GM21515 (cell line): Measurements from ENCODE around the gene TSR1.

Experiments used
- ATAC-seq: cut with Tn5 transposase; IDR thresholded peaks from one replicate; pipeline ENCODE4 v1.9.1; 2021; ENCODE audit not compliant: unreplicated experiment

Gene TSR1

GRCh38 chr17:2369551-2370210 is 33.4 kb upstream of the TSR1 start:
- ATAC-seq: no peak

GRCh38 chr17:2369039-2369438 is 32.8 kb upstream of the TSR1 start:
- no peak for ATAC-seq

DNA sequence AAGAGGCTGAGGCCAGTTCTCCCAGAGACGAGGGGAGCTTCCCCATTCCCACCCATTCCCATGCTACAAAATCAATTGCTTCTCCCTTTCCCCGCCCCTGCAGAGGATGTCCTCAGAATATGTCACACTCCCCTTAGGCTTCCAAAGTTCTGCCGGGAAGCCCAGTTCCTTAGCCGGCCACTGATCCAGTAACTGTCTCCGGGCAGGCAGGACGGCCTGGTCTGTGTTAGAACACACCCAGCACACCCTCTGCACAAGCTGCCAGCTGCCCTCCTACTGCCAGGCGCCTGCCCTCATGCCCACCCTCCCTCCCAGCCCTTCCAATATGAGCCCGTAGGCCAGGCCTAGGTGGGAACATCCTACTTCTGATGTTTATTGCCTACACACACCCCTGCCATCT is 32.1 kb upstream of the TSR1 start:
- ATAC-seq: no peak

- no peak for ATAC-seq
Measured at GRCh38 chr17:2366747-2367494, 30.7 kb upstream of the TSR1 start.

DNA sequence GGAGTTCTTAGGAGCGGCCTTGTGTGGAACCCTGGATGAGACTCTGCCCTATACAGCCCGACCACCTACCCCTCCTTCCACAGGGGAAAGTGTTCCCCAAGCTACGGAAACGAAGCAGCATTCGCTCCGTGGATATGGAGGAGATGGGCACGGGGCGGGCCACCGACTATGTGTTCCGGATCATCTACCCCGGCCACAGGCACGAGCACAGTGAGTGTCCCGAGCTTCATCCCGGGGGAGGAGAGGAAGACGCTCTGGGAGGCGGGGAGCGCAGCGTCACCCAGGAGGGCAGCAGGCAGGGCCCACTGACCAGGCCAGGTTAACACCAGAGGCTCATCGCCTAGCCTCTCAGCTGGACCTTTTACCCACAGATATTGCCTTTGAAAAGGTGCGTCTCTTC is 28.9 kb upstream of the TSR1 start:
- ATAC-seq: no peak

DNA sequence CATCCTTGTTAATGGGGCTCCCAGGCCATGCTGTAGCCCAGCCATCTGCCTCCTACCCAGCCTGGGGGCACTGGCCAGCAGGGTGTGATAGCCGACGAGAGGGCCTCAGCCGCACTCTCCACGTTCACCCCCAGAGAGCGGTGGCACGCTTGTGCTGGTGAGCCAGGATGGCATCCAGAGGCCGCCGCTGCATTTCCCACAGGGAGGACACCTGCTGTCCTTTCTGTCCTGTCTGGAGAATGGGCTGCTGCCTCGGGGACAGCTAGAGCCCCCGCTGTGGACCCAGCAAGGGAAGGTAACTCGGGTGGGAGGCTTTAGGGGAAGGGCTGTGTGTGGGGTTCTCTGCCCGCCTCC is 28.5 kb upstream of the TSR1 start:
- no peak for ATAC-seq

- ATAC-seq: no peak
Measured at GRCh38 chr17:2363851-2364762, 27.9 kb upstream of the TSR1 start.

GRCh38 chr17:2363318-2363717 is 27.1 kb upstream of the TSR1 start:
- ATAC-seq: no peak

GRCh38 chr17:2362881-2363280 is 26.6 kb upstream of the TSR1 start:
- ATAC-seq: no peak

- no peak for ATAC-seq
Measured at GRCh38 chr17:2362416-2362815, 26.2 kb upstream of the TSR1 start.

DNA sequence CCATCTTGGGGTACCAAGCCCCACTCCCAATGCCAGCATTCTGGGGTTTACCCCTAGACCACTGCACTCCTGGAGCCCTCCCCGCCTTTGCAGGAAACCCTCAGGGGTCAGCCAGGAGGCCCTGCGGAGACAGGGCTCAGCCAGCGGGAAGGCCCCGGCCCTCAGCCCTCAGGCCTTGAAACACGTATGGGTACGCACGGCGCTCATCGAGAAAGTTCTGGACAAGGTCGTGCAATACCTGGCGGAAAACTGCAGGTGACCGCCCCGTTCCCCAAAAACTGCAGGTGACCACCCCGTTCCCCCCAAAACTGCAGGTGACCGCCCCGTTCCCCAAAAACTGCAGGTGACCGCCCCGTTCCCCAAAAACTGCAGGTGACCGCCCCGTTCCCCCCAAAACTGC is 25.8 kb upstream of the TSR1 start:
- no peak for ATAC-seq

DNA sequence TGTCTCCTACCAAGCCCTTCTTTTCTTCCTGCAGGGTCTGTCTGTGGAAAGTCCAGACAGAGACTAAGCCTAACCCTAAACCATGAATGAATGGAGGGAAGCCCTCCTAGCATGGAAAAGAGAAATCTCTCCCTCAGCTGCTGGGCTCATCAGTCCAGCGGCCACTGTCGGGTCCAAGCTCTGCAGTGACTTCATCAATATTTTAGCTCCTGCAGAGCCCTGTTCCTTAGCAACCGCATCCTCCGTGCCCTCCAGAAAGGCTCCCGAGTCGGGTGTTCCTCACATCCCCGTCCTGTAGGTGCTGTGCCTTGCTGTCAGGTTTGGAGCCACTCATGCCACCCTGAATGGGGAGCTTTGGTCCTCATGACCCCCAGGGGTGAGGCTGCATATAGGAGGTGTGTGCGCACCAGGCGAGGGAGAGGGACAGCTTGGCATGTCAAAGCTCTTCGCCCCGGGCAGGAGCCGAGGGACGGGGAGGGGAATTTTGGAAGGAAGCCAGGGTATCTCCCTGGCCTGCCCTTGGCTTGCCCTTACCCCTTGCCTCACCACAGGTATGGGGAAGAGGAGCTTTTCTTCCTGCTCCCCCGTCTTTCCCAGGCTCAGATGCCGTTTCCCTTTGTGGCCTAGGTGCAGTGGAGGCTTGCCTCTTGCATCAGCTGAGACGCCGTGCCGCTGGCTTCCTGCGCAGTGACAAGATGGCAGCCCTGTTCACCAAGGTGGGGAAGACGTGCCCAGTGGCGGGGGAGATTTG is 24.9 kb upstream of the TSR1 start:
- no peak for ATAC-seq

DNA sequence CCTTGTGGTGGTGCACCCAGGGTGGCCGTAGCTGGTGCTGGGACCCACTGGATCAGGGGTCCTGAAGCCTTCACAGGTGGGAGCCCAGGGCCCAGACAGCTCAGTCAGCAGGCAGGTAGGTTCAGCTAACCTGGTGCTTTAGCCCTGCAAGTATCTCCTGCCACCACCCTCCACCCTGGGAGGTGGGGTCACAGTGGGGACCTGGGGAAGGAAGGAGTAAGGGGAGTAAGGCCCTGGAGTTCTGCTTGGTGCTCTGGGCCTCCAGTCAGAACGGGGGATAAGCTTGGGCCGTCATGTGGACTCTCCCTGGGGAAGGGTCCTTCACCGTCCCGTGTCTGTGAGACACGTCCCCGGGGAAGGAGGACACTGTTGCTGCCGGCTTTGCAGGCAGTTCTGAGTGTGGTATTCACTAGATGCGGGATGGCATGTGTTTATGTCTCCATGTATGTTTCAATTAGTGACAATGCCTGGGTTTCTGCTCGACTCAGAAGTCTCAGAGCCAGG is 21.7 kb upstream of the TSR1 start:
- no peak for ATAC-seq

- no peak for ATAC-seq
Measured at GRCh38 chr17:2357237-2357636, 21.0 kb upstream of the TSR1 start.

DNA sequence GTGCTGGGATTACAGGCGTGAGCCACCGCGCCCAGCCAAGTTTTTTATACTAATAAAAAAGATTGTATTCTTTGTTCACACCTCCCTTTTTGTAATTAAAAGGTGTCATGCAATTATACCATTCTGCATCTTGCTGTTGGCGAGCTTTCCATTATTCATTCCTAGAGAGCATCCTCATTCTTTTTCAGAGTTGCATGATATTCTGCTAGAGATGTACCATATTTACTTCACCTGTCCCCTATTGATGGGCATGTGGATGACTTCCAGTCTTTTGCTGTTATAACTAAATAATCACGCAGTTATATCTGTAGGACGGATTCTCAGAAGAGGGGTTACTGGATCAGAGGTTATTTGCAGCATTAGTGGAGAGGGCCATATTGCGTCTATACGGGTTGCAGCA is 18.1 kb upstream of the TSR1 start:
- ATAC-seq: no peak

DNA sequence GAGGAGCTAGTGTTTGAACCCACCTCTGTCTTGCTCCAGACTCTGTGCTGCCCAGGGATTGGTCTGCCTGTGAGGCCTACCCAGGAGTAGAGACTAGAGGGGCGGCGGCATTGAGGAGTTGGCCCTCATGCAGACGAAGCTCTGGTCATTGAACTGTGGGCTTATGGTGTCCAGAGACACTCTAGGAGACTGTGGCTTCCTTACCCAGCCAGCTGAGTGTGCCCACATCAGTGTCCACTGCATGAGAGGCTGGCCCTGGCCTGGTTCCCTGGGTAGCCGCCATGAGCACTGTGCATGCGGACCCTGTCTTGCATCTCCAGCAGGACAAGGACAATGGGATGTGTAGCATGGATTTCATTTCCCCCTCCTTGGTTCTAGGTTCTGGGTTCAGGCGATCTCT is 15.0 kb upstream of the TSR1 start:
- no peak for ATAC-seq

- no peak for ATAC-seq
Measured at GRCh38 chr17:2347805-2348685, 11.8 kb upstream of the TSR1 start.

GRCh38 chr17:2346475-2346874 is 10.2 kb upstream of the TSR1 start:
- ATAC-seq: no peak

GRCh38 chr17:2344528-2344927 is 8.3 kb upstream of the TSR1 start:
- ATAC-seq: no peak

DNA sequence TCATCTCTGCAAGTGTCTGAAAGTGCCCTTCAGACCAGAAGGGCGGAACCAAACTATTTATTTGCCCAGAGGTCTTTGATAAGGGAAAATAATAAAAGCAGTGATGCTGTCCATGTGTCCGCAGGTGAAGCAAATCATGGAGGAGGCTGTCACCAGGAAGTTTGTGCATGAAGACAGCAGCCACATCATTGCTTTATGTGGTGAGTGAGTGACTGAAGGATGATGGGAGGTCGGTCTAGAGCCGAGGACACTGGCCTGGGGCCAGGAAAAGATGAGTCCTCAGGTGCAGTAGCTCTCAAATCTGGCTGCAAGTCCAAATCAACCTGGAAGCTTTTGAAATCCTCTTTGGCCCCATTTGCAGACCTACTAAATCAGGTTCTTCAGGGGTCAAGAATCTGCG is 7.2 kb upstream of the TSR1 start:
- ATAC-seq: no peak
